ENCODE measurements around the gene GALNT12. TPM values are rescaled to one million over a fixed set of nuclear protein-coding genes. Genes with fewer than 3 reads are reported as not detected.

The GALNT12 gene
- total RNA-seq, 2 donors from 2014 or later: 69.6 to 145 TPM

DNA sequence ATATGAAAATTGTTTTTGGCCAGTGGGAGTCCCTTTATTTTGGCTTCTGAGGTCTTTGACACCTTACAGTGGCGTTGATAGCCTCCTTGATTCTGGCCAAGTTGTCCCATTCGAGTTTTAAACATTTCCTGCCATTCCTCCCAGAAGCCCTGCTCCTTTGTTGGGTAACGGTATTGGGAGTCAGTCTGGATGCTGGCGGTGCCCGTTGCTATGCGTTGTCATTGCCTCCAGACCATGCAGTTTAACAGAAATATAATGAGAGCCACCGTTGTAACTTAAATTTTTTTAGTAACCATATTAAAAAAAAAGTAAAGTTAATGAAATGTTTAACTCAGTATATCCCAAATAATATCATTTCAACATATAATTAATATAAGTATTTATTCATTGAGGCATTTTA lies 35.0 kb downstream of the GALNT12 start:
- no peak overlapping the region for H3K9ac ChIP-seq (ENCODE audit: low read depth in 2 of 2, low read length in 2 of 2)
- no peak overlapping the region for H3K27ac ChIP-seq
- TF ChIP-seq, protein P1, sequence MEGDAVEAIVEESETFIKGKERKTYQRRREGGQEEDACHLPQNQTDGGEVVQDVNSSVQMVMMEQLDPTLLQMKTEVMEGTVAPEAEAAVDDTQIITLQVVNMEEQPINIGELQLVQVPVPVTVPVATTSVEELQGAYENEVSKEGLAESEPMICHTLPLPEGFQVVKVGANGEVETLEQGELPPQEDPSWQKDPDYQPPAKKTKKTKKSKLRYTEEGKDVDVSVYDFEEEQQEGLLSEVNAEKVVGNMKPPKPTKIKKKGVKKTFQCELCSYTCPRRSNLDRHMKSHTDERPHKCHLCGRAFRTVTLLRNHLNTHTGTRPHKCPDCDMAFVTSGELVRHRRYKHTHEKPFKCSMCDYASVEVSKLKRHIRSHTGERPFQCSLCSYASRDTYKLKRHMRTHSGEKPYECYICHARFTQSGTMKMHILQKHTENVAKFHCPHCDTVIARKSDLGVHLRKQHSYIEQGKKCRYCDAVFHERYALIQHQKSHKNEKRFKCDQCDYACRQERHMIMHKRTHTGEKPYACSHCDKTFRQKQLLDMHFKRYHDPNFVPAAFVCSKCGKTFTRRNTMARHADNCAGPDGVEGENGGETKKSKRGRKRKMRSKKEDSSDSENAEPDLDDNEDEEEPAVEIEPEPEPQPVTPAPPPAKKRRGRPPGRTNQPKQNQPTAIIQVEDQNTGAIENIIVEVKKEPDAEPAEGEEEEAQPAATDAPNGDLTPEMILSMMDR (IDR thresholded peaks at IDR 0.05): no peak
- H3K4me1 ChIP-seq: no peaks in the 10 kb centered on the region
- H3K4me3 ChIP-seq: no peak overlapping the region
- H3K9me3 ChIP-seq: no peaks in the 10 kb centered on the region
- H3K27me3 ChIP-seq: no peaks in the 10 kb centered on the region
- H3K36me3 ChIP-seq: peaks cover 4% of the 10 kb centered on the region
- DNase-seq: no peak
- intact Hi-C loops (cut with DNase I): no loop called here

DNA sequence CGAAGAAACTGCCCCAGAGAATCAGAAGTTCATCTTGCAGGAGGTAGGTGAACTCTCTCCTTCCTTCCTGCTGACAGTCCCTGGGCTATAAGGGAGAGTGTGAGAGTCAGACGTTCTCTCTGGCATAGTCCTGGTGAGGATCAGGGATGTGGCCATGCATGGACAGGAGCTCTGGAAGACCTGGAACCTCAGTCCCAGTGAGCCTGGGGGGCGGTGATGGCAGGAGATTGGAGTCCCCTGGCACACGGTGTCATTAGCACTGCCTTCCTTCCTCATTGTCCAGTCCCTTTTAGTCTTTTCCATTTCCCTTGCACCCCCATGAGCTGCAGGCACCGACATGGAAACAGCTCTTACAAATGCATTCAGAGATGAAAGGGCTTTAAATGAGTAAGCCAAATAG lies 38.6 kb downstream of the GALNT12 start:
- intact Hi-C loops (cut with DNase I): loop anchor here (5.0 kb wide), 1 partner anchor 296 kb away; no protein-coding TSS in a partner anchor
- DNase-seq: no peak

DNA sequence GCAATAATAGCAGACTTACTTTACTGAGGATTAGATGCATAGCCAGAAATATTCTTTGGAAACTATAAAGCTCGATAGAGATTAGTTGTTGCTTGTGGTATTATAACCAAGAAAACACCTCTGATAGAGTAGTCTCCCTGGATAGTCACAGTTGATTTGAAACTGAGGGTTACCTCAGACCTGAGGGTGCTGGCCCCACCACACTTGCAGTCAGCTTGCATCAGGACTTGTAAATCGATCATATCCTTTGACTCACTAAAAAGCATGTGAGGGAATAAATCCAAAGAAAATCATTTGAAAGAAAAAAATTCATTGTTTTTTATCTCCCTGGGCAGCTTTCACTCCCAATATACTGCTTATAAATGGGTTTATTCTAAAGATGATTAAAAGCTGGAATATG lies 39.4 kb downstream of the GALNT12 start:
- Histone ChIP-seq H3K4me1 (no peaks in the 10 kb centered on the region), H3K27me3 (no peaks in the 10 kb centered on the region), H3K36me3 (no peaks in the 10 kb centered on the region), H3K27ac (no peak overlapping the region), H3K4me3 (no peak overlapping the region), H3K9me3 (no peaks in the 10 kb centered on the region), H3K9ac (ENCODE audit: low read depth in 2 of 2, low read length in 2 of 2) (no peak overlapping the region)
- intact Hi-C loops (cut with DNase I): loop anchor here (5.0 kb wide), 1 partner anchor 295 kb away; no protein-coding TSS in a partner anchor
- DNase-seq: no peak
- TF ChIP-seq, protein P1 (IDR thresholded peaks at IDR 0.05): no peak

More for the DNA sequence above, 38.6 kb downstream of the GALNT12 start:
- H3K4me3 ChIP-seq: no peak overlapping the region
- H3K36me3 ChIP-seq: no peaks in the 10 kb centered on the region
- no peak overlapping the region for H3K9ac ChIP-seq (ENCODE audit: low read depth in 2 of 2, low read length in 2 of 2)
- no peaks in the 10 kb centered on the region for H3K4me1 ChIP-seq
- H3K27ac ChIP-seq: no peak overlapping the region
- no peaks in the 10 kb centered on the region for H3K9me3 ChIP-seq
- TF ChIP-seq, protein P1 (IDR thresholded peaks at IDR 0.05): no peak
- no peaks in the 10 kb centered on the region for H3K27me3 ChIP-seq

DNA sequence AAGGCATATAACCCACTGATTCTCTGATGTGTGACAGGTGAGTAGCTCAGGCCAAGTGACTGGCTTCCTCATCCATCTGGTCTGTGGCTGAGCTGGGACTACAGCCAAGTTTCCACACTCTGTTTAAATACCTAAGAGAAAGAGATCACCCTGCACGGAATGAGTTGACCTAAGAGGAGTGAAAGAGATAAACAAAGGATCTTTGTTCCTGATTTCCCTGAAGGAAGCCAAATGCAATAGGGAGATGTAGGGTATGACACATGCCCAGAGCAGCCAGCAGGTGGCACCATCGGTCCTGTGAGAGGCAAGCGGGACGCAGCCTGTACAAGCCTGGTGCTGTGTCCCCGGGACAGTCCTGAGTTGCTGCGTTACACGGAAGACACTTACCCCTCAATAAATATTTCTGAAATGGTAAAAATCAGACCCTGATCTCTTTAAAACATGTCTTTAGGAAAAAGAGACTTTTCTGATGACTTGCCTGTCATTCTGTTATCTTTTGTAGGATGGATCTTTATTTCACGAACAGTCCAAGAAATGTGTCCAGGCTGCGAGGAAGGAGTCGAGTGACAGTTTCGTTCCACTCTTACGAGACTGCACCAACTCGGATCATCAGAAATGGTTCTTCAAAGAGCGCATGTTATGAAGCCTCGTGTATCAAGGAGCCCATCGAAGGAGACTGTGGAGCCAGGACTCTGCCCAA lies 41.1 kb downstream of the GALNT12 start:
- intact Hi-C loops (cut with DNase I): loop anchor here (5.0 kb wide), 1 partner anchor 294 kb away; no protein-coding TSS in a partner anchor
- no peaks in the 10 kb centered on the region for H3K36me3 ChIP-seq
- H3K9ac ChIP-seq (ENCODE audit: low read depth in 2 of 2, low read length in 2 of 2): no peak overlapping the region
- no peaks in the 10 kb centered on the region for H3K9me3 ChIP-seq
- no peaks in the 10 kb centered on the region for H3K4me1 ChIP-seq
- TF ChIP-seq, protein P1 (IDR thresholded peaks at IDR 0.05): peak; percentile 85
- DNase-seq: peak; percentile 94
- peak overlapping the region; percentile 42 for H3K27ac ChIP-seq
- no peak overlapping the region for H3K4me3 ChIP-seq
- no peaks in the 10 kb centered on the region for H3K27me3 ChIP-seq

DNA sequence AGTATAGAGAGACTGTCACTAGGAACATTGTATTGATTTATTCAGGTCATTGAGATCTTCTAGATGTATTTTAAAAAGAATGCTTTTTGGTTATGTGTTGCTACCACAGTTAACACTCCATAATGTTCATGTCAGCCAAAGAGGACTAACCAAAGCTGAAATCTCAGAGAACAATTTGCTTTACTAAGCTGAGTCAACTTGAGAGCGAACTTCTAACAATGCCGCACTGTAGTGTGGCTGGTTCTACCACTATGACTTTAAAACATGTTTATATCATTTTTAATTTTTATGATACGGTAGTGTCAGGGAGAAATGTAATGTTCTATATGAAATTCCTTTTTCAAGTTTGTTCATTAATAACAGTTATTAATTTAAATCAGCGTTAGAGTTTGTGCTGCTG lies 42.1 kb downstream of the GALNT12 start:
- Histone ChIP-seq H3K27me3 (no peaks in the 10 kb centered on the region), H3K9me3 (no peaks in the 10 kb centered on the region), H3K4me3 (no peak overlapping the region), H3K27ac (no peak overlapping the region), H3K9ac (ENCODE audit: low read depth in 2 of 2, low read length in 2 of 2) (no peak overlapping the region), H3K36me3 (no peaks in the 10 kb centered on the region), H3K4me1 (no peaks in the 10 kb centered on the region)
- intact Hi-C loops (cut with DNase I): loop anchor here (5.0 kb wide), 1 partner anchor 293 kb away; no protein-coding TSS in a partner anchor
- DNase-seq: no peak
- TF ChIP-seq, protein P1 (IDR thresholded peaks at IDR 0.05): no peak

Measured in colonic mucosa (tissue), 4 donors.